Astrocyte (in vitro differentiated cells and primary cell): ENCODE data around the gene SEC16B. TPM values are rescaled to one million over a fixed set of nuclear protein-coding genes. Genes with fewer than 3 reads are reported as not detected.

Experiments used
- DNase-seq: peaks from one replicate; pipeline ENCODE4 v3.0.0-alpha.2; 2010; ENCODE audit warnings: low read depth
- FAIRE-seq: peaks from 2 replicates; lab custom pipeline; 2011; peaks lifted over from hg19 to GRCh38; lab: Jason Lieb, UNC
- H2AFZ ChIP-seq: 2 replicates; pipeline ENCODE4 v1.6.0; 2012; ENCODE audit warnings: low read depth, low read length, inconsistent platforms
- H3K27ac ChIP-seq: 2 replicates; pipeline ENCODE4 v1.5.1; 2011; ENCODE audit warnings: low read depth, low read length, inconsistent platforms
- H3K27me3 ChIP-seq: 2 replicates; pipeline ENCODE4 v1.6.0; 2011; ENCODE audit warnings: low read length, inconsistent platforms; ENCODE audit not compliant: insufficient read depth
- H3K36me3 ChIP-seq: 2 replicates; pipeline ENCODE4 v1.5.1; 2011; ENCODE audit warnings: low read length, inconsistent platforms; ENCODE audit not compliant: insufficient read depth
- H3K4me1 ChIP-seq: 2 replicates; pipeline ENCODE4 v1.5.1; 2011; ENCODE audit warnings: low read length, inconsistent platforms; ENCODE audit not compliant: insufficient read depth
- H3K4me2 ChIP-seq: 2 replicates; pipeline ENCODE4 v1.6.0; 2012; ENCODE audit warnings: low read length, inconsistent platforms
- H3K4me3 ChIP-seq: 2 replicates; pipeline ENCODE4 v1.5.1; 2011; ENCODE audit warnings: low read depth, mild to moderate bottlenecking, low read length, inconsistent platforms; ENCODE audit not compliant: insufficient read depth
- H3K79me2 ChIP-seq: 2 replicates; pipeline ENCODE4 v1.6.0; 2012; ENCODE audit warnings: mild to moderate bottlenecking, low read length, inconsistent platforms; ENCODE audit not compliant: insufficient read depth
- H3K9ac ChIP-seq: 2 replicates; pipeline ENCODE4 v1.6.0; 2012; ENCODE audit warnings: mild to moderate bottlenecking, low read length, inconsistent platforms
- H3K9me3 ChIP-seq: 2 replicates; pipeline ENCODE4 v1.5.1; 2012; ENCODE audit warnings: low read depth, mild to moderate bottlenecking, low read length, inconsistent platforms; ENCODE audit not compliant: insufficient read depth
- H4K20me1 ChIP-seq: 2 replicates; pipeline ENCODE4 v1.6.0; 2012; ENCODE audit warnings: low read length, inconsistent platforms; ENCODE audit not compliant: insufficient read depth
- H3K27ac Mint-ChIP-seq: one replicate; pipeline ENCODE4 v1.8.0; 2021; ENCODE audit warnings: mild to moderate bottlenecking, mixed read lengths; ENCODE audit not compliant: unreplicated experiment
- H3K27me3 Mint-ChIP-seq: one replicate; pipeline ENCODE4 v1.8.0; 2021; ENCODE audit warnings: low read depth, mixed read lengths; ENCODE audit not compliant: unreplicated experiment
- H3K36me3 Mint-ChIP-seq: one replicate; pipeline ENCODE4 v1.8.0; 2021; ENCODE audit warnings: low read depth, mixed read lengths; ENCODE audit not compliant: unreplicated experiment
- H3K4me1 Mint-ChIP-seq: one replicate; pipeline ENCODE4 v1.8.0; 2021; ENCODE audit warnings: low read depth, mixed read lengths; ENCODE audit not compliant: unreplicated experiment
- H3K4me3 Mint-ChIP-seq: one replicate; pipeline ENCODE4 v1.8.0; 2021; ENCODE audit warnings: mild to moderate bottlenecking, moderate library complexity, mixed read lengths; ENCODE audit not compliant: unreplicated experiment
- H3K9me3 Mint-ChIP-seq: one replicate; pipeline ENCODE4 v1.8.0; 2021; ENCODE audit warnings: mild to moderate bottlenecking, mixed read lengths; ENCODE audit not compliant: unreplicated experiment
- EZH2 ChIP-seq: IDR thresholded peaks from 2 replicates; pipeline ENCODE4 v1.6.1; 2012; ENCODE audit warnings: mild to moderate bottlenecking, low read length, inconsistent platforms; ENCODE audit not compliant: insufficient read depth
- total RNA-seq: library from RNA; stranded (reverse); gene quantifications from 2 replicates; pipeline ENCODE4 v1.2.1, GENCODE V29; 2021
- TF ChIP-seq, protein P1 (sequence below): IDR thresholded peaks from 2 replicates; pipeline ENCODE4 v1.5.1; 2011; ENCODE audit warnings: low read depth, mild to moderate bottlenecking, inconsistent platforms, low read length, moderate library complexity; ENCODE audit not compliant: insufficient read depth

SEC16B gene
- total RNA-seq, 1 donor from 2014 or later: 3.0 TPM

DNA sequence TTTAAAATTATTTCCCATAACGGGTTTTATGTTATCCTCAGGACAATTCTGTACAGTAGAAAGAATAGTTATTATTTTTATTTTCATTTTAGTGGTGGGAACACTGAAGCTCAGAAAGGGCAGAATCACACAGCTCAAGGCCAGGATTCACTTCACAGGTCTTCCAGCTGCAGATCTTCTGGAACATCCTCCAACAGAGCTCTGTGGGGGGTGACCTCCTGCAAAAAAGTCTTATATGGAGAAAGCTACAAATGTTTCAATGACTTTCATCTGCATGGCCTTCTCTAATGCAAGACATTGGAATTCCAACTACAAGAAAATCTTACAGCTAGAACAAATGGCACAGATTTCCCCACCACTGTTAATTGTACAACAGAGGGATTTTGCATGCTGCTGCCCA, 64.2 kb downstream of the SEC16B start:
- no peaks in the 10 kb centered on the region for H3K79me2 ChIP-seq
- H3K9me3 ChIP-seq: no peaks in the 10 kb centered on the region
- H3K4me2 ChIP-seq: no peak overlapping the region
- Mint-ChIP-seq H3K27me3 (peaks cover 44% of the 10 kb centered on the region), H3K4me1 (no peaks in the 10 kb centered on the region), H3K36me3 (no peaks in the 10 kb centered on the region), H3K4me3 (no peak overlapping the region), H3K27ac (no peak overlapping the region), H3K9me3 (peaks cover 10% of the 10 kb centered on the region)
- FAIRE-seq (no peak), DNase-seq (no peak)
- H3K4me1 ChIP-seq: no peaks in the 10 kb centered on the region
- H3K9ac ChIP-seq: no peak overlapping the region
- no peaks in the 10 kb centered on the region for H3K27me3 ChIP-seq
- no peaks in the 10 kb centered on the region for H3K36me3 ChIP-seq
- no peak overlapping the region for H3K27ac ChIP-seq
- H3K4me3 ChIP-seq: no peak overlapping the region
- H4K20me1 ChIP-seq: no peaks in the 10 kb centered on the region
- H2AFZ ChIP-seq: no peak overlapping the region
- TF ChIP-seq, protein P1, sequence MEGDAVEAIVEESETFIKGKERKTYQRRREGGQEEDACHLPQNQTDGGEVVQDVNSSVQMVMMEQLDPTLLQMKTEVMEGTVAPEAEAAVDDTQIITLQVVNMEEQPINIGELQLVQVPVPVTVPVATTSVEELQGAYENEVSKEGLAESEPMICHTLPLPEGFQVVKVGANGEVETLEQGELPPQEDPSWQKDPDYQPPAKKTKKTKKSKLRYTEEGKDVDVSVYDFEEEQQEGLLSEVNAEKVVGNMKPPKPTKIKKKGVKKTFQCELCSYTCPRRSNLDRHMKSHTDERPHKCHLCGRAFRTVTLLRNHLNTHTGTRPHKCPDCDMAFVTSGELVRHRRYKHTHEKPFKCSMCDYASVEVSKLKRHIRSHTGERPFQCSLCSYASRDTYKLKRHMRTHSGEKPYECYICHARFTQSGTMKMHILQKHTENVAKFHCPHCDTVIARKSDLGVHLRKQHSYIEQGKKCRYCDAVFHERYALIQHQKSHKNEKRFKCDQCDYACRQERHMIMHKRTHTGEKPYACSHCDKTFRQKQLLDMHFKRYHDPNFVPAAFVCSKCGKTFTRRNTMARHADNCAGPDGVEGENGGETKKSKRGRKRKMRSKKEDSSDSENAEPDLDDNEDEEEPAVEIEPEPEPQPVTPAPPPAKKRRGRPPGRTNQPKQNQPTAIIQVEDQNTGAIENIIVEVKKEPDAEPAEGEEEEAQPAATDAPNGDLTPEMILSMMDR: no peak
- TF ChIP-seq EZH2: no peak

DNA sequence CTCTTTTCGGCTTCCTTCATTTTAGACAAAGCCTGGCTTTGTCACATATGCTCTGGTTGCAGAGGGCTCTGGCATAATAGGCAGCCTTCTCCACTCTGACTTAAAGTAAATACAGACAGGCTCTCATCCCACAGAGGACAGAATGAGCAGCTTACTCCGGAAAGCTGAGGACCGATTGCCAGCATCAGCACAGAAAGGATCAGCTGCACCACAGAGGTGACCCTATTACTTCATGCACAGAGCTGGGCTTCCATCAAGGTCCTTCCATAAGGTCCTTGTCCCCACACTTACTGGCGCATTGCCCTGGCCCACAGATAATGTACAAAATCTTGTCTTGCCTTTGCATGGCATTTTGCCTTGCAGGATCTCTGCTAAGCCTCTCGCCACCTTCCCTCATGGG, 67.6 kb downstream of the SEC16B start:
- H3K9me3 ChIP-seq: no peaks in the 10 kb centered on the region
- H3K79me2 ChIP-seq: no peaks in the 10 kb centered on the region
- H3K36me3 ChIP-seq: no peaks in the 10 kb centered on the region
- no peak overlapping the region for H3K27ac Mint-ChIP-seq
- peaks cover 32% of the 10 kb centered on the region for H3K27me3 Mint-ChIP-seq
- H3K4me3 Mint-ChIP-seq: no peak overlapping the region
- no peak overlapping the region for H3K4me2 ChIP-seq
- no peaks in the 10 kb centered on the region for H3K4me1 ChIP-seq
- no peak overlapping the region for H3K27ac ChIP-seq
- no peaks in the 10 kb centered on the region for H4K20me1 ChIP-seq
- no peak overlapping the region for H2AFZ ChIP-seq
- H3K4me1 Mint-ChIP-seq: no peaks in the 10 kb centered on the region
- no peak overlapping the region for H3K4me3 ChIP-seq
- H3K9me3 Mint-ChIP-seq: peaks cover 3% of the 10 kb centered on the region
- H3K36me3 Mint-ChIP-seq: no peaks in the 10 kb centered on the region
- FAIRE-seq: no peak
- H3K9ac ChIP-seq: no peak overlapping the region
- TF ChIP-seq, protein P1: no peak
- TF ChIP-seq EZH2: no peak
- no peaks in the 10 kb centered on the region for H3K27me3 ChIP-seq
- DNase-seq: no peak

DNA sequence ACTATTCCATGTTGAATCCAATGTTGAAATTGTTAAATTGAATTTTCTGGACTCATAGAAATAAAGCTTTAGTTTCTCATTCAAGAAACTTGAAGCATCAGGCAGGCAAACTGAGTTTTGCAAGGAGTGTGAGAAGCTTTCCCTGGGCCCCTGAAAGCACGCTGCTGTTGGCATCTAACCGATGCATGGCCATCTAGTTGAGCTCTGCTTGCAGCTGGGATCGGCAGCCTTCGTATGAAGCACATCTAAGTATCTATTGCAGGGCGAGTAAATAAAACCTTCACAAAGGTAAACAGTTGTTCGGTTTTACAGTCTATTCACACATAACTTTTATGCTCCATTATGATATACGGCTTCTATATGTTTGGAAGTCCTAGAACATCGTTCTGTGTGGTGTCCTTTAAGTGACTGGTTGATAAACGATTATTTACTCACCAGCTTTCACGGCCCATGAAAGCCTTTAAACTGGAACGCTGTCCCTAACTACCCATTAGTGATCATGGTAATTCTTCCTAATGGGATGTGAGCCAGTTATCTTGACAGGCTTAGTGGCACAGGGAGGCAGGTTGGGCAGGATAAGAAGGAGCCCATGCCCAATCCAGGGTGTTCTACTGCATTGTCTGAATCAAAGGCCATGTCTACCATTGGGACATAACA, 71.7 kb downstream of the SEC16B start:
- Histone ChIP-seq H3K9ac (no peak overlapping the region), H3K4me1 (no peaks in the 10 kb centered on the region), H3K4me3 (no peak overlapping the region), H3K27me3 (peaks cover 3% of the 10 kb centered on the region), H3K79me2 (no peaks in the 10 kb centered on the region), H2AFZ (no peak overlapping the region), H3K36me3 (no peaks in the 10 kb centered on the region), H3K27ac (no peak overlapping the region), H3K9me3 (no peaks in the 10 kb centered on the region), H4K20me1 (no peaks in the 10 kb centered on the region), H3K4me2 (no peak overlapping the region)
- Mint-ChIP-seq H3K27me3 (peaks cover 16% of the 10 kb centered on the region), H3K27ac (no peak overlapping the region), H3K36me3 (no peaks in the 10 kb centered on the region), H3K4me1 (no peaks in the 10 kb centered on the region), H3K9me3 (no peaks in the 10 kb centered on the region), H3K4me3 (no peak overlapping the region)
- FAIRE-seq: no peak
- TF ChIP-seq, protein P1: no peak
- TF ChIP-seq EZH2: no peak
- no peak for DNase-seq
